GM18508 (cell line): Measurements from ENCODE around the gene ADARB1.
"Not testable (repeated sequence)": the region's sequence is repeated elsewhere in the genome, so short reads cannot be mapped to it uniquely, and the experiment has no call there.

ENCODE experiments used
- ATAC-seq: cut with Tn5 transposase; IDR thresholded peaks from one replicate; pipeline ENCODE4 v1.9.1; 2021; ENCODE audit warnings: moderate number of reproducible peaks; ENCODE audit not compliant: insufficient read depth, unreplicated experiment

Gene ADARB1

DNA sequence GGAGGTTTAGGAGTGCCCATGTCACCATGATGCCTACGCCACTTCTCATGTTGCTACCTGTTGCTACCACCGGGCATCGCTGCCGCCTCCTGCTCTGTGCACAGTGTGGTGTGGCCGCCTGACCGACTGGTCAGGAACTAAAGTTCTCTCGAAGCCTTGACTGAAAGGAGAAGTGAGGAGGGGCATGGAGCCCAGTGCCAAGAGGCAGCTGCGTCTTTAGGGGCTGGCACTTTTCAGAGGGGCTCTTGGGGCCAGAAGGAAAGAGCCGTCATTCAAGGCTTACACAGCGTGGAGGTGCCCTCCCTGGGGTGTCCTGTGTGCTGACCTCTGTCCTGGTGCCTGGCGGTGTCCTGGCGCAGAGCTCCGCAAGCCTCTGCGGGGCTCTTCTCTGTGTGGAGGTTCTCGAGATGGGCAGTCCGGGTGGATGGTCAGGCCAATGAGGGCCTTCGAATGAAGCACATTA is 57.2 kb downstream of the ADARB1 start:
- no peak for ATAC-seq

- ATAC-seq, result no peak
Observed at GRCh38 chr21:45132841-45133573, 58.6 kb downstream of the ADARB1 start.

- not testable (repeated sequence) for ATAC-seq
Observed at GRCh38 chr21:45133574-45134278, 59.3 kb downstream of the ADARB1 start.

DNA sequence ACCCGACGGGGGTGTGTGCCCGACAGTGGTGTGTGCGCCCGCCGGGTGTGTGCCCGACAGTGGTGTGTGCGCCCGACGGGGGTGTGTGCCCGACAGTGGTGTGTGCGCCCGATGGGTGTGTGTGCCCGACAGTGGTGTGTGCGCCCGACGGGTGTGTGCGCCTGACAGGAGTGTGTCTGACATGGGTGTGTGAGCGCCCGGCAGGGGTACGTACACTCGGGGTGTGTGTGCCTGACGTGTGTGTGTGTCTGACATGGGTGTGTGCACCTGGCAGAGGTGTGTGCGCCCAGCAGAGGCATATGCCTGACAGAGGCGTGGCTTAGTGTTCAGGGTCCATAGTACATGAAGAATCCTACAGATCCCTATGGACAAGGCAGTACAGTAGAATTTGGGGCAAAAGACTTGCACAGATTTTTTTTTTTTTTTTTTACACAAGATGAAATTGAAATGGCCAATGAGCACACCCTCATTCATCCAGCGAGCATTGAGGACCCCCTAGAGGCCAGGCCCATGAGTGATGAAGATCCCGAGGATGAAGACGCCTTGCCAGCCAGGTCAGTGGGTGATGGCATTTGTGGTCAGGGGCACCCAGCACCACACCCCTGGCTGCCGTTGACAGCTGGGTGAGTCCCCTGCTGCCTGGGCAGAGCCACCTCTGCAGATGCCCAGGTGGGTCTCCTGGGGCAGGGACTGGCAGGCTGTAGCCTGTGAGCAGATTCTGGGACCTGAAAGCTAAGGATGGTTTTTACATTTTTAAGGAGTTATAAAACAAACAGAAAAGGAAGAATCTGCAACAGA is 60.1 kb downstream of the ADARB1 start:
- no peak for ATAC-seq

- ATAC-seq, result no peak
Observed at GRCh38 chr21:45135122-45135521, 60.7 kb downstream of the ADARB1 start.

GRCh38 chr21:45135868-45136267 is 61.5 kb downstream of the ADARB1 start:
- ATAC-seq, result no peak

DNA sequence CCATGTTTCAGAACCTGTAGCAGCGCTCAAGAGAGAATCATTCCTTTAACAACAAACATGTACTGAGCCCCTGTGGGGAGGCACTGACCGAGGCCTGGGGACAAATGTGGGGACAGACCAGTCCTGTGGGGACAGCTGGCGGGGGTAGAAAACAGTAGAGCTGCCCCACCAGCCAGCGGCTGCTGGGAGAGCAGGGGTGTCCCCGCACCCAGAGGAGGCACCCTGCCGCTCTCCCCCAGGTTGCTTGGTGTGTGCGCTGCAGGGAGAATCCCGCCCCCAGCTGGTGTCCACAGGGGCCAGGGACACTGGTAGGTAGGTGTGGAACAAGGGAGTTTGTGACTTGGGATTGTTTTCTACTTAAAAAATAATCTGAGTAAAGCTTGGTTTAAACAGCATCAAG is 62.1 kb downstream of the ADARB1 start:
- ATAC-seq, result no peak

GRCh38 chr21:45136927-45137611 is 62.7 kb downstream of the ADARB1 start:
- no peak for ATAC-seq

GRCh38 chr21:45137612-45137937 is 63.2 kb downstream of the ADARB1 start:
- no peak for ATAC-seq

- ATAC-seq, result no peak
Observed at GRCh38 chr21:45138199-45139002, 64.0 kb downstream of the ADARB1 start.

- ATAC-seq, result not testable (repeated sequence)
Observed at GRCh38 chr21:45139003-45139360, 64.6 kb downstream of the ADARB1 start.

GRCh38 chr21:45139473-45139872 is 65.1 kb downstream of the ADARB1 start:
- no peak for ATAC-seq

DNA sequence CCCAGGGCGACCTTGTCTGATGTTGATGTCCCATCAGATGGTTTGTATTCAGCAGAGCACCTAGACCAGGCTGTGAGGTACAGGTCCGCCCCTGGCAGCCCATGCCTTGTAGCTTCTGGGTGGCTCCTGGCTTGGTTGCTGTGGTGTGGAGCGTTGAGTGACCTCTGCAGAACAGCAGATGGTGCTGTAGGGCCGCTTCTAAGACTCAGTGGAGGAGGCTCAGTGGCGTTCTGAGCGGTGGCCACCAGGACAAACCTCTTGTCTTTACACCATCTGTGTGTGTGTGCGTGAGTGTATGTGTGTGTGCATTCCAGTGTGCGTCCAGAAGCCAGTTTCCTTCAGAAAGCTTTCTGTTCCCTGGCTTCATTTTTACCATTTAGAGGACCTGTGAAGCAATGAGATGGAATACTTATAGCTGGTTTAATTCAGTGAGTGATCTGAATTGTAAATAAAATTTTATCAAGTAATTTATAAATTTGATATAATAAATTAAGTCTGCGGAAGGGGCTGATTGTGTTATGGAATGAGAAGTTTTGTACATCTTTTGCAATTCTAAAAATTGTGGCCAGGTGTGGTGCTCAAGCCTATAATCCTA is 66.1 kb downstream of the ADARB1 start:
- ATAC-seq, result no peak

- ATAC-seq, result not testable (repeated sequence)
Observed at GRCh38 chr21:45140944-45141343, 66.6 kb downstream of the ADARB1 start.

GRCh38 chr21:45141507-45141906 is 67.1 kb downstream of the ADARB1 start:
- ATAC-seq, result no peak

- ATAC-seq, result no peak
Observed at GRCh38 chr21:45142469-45143308, 68.3 kb downstream of the ADARB1 start.

DNA sequence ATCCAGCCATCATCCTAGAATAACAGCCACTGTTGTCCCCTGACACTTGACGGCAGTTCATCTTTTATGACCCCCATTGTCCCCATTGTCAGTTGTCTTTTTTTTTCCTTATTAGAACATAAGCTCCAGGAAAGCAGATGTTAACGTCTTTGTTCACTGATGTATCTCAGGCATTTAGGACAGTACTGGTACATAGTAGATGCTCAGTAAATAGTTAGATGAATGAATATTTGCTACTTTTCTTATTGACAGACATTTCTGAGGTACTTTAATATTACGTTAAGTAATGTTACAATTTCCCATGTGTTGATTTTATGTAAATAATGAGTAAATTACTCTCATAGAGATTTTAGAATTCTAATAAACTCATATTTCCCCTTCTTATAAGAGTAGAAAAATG is 69.5 kb downstream of the ADARB1 start:
- ATAC-seq, result no peak

DNA sequence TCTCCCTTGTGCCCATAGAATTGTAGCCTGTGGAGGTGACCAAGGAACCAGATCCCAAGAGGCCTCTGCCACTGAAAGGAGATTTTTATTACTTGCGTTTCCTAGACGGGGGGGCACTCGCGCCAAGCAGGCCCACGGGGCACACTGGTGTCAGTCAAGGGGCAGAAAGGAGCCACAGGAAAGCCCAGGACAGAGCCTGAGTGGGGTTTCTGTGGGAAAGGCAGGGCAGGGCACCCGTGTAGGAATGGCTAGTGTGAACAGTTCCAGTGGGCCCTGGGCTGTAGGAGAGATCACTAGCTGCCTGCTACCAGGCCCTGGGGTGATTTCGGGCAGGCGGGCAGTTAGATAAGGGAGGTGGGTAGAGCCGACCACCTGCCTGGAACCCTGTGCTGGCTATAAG is 70.8 kb downstream of the ADARB1 start:
- ATAC-seq, result no peak

GRCh38 chr21:45145846-45146245 is 71.5 kb downstream of the ADARB1 start:
- ATAC-seq, result not testable (repeated sequence)
